Endothelial cell (in vitro differentiated cells): ENCODE measurements around the gene ATP6V1A. TPM values are rescaled to one million over a fixed set of nuclear protein-coding genes. Genes with fewer than 3 reads are reported as not detected.
A peak's percentile ranks its signal among the peaks of the same experiment; 100 is the strongest.

Experiments
- DNase-seq: peaks from one replicate; pipeline ENCODE4 v3.0.0; 2021; ENCODE audit warnings: low spot score
- H3K27ac Mint-ChIP-seq: one replicate; pipeline ENCODE4 v1.8.0; 2021; ENCODE audit warnings: mixed read lengths, inconsistent platforms; ENCODE audit not compliant: unreplicated experiment
- H3K27me3 Mint-ChIP-seq: one replicate; pipeline ENCODE4 v1.8.0; 2021; ENCODE audit warnings: mild to moderate bottlenecking, moderate library complexity, mixed read lengths, inconsistent platforms; ENCODE audit not compliant: unreplicated experiment
- H3K36me3 Mint-ChIP-seq: one replicate; pipeline ENCODE4 v1.8.0; 2021; ENCODE audit warnings: mild to moderate bottlenecking, low read depth, mixed read lengths, inconsistent platforms; ENCODE audit not compliant: unreplicated experiment
- H3K4me1 Mint-ChIP-seq: one replicate; pipeline ENCODE4 v1.8.0; 2021; ENCODE audit warnings: mild to moderate bottlenecking, mixed read lengths, inconsistent platforms; ENCODE audit not compliant: unreplicated experiment
- H3K4me3 Mint-ChIP-seq: one replicate; pipeline ENCODE4 v1.8.0; 2021; ENCODE audit warnings: mild to moderate bottlenecking, mixed read lengths, inconsistent platforms; ENCODE audit not compliant: unreplicated experiment
- H3K9me3 Mint-ChIP-seq: one replicate; pipeline ENCODE4 v1.8.0; 2021; ENCODE audit warnings: mixed read lengths, inconsistent platforms; ENCODE audit not compliant: unreplicated experiment
- CTCF ChIP-seq: fragments of 200-600 bp; sonication (generic); IDR thresholded peaks from one replicate; pipeline ENCODE4 v1.5.0; 2021; ENCODE audit warnings: antibody characterized with exemption; ENCODE audit not compliant: unreplicated experiment
- total RNA-seq: library from RNA; stranded (reverse); fragmentation: NEBNext Ultra II Directional; extraction: Animal tissue kit (Norgen Biotek cat#: 25700); gene quantifications from one replicate; pipeline ENCODE4 v1.2.1, GENCODE V29; 2021; ENCODE audit not compliant: unreplicated experiment

The ATP6V1A gene
- total RNA-seq, 1 donor from 2014 or later = 71.3 TPM

GRCh38 chr3:113753376-113753985, 6.6 kb downstream of the ATP6V1A start:
- DNase-seq = no peak
- H3K9me3 Mint-ChIP-seq = no peaks in the 10 kb centered on the region
- H3K27ac Mint-ChIP-seq = peak overlapping the region; percentile 55
- H3K36me3 Mint-ChIP-seq = peaks cover 4% of the 10 kb centered on the region
- no peak overlapping the region for H3K4me3 Mint-ChIP-seq
- peaks cover 14% of the 10 kb centered on the region for H3K4me1 Mint-ChIP-seq
- TF ChIP-seq CTCF = no peak
- no peaks in the 10 kb centered on the region for H3K27me3 Mint-ChIP-seq

GRCh38 chr3:113754494-113755159, 7.8 kb downstream of the ATP6V1A start:
- H3K4me3 Mint-ChIP-seq = no peak overlapping the region
- peaks cover 7% of the 10 kb centered on the region for H3K36me3 Mint-ChIP-seq
- no peak for DNase-seq
- no peaks in the 10 kb centered on the region for H3K9me3 Mint-ChIP-seq
- peaks cover 4% of the 10 kb centered on the region for H3K4me1 Mint-ChIP-seq
- no peak overlapping the region for H3K27ac Mint-ChIP-seq
- TF ChIP-seq CTCF = no peak
- H3K27me3 Mint-ChIP-seq = no peaks in the 10 kb centered on the region

GRCh38 chr3:113758389-113759024, 11.7 kb downstream of the ATP6V1A start:
- H3K27me3 Mint-ChIP-seq = no peaks in the 10 kb centered on the region
- H3K36me3 Mint-ChIP-seq = peaks cover 7% of the 10 kb centered on the region
- no peak overlapping the region for H3K27ac Mint-ChIP-seq
- no peak for TF ChIP-seq CTCF
- no peaks in the 10 kb centered on the region for H3K9me3 Mint-ChIP-seq
- H3K4me3 Mint-ChIP-seq = peak overlapping the region; percentile 13
- no peaks in the 10 kb centered on the region for H3K4me1 Mint-ChIP-seq
- DNase-seq = no peak

GRCh38 chr3:113764698-113765097, 17.9 kb downstream of the ATP6V1A start:
- H3K4me1 Mint-ChIP-seq = no peaks in the 10 kb centered on the region
- no peak for TF ChIP-seq CTCF
- no peak overlapping the region for H3K4me3 Mint-ChIP-seq
- no peaks in the 10 kb centered on the region for H3K27me3 Mint-ChIP-seq
- H3K27ac Mint-ChIP-seq = no peak overlapping the region
- no peak for DNase-seq
- no peaks in the 10 kb centered on the region for H3K9me3 Mint-ChIP-seq
- no peaks in the 10 kb centered on the region for H3K36me3 Mint-ChIP-seq

GRCh38 chr3:113769551-113769950, 22.7 kb downstream of the ATP6V1A start:
- Mint-ChIP-seq H3K4me3 (no peak overlapping the region), H3K4me1 (peaks cover 7% of the 10 kb centered on the region), H3K27ac (no peak overlapping the region), H3K9me3 (no peaks in the 10 kb centered on the region), H3K27me3 (no peaks in the 10 kb centered on the region), H3K36me3 (no peaks in the 10 kb centered on the region)
- DNase-seq = no peak
- no peak for TF ChIP-seq CTCF
